GM18508 (cell line): ENCODE results near the gene ZBTB4.

Source experiments
- ATAC-seq: cut with Tn5 transposase; IDR thresholded peaks from one replicate; pipeline ENCODE4 v1.9.1; 2021; ENCODE audit warnings: moderate number of reproducible peaks; ENCODE audit not compliant: insufficient read depth, unreplicated experiment

Gene ZBTB4, protein sequence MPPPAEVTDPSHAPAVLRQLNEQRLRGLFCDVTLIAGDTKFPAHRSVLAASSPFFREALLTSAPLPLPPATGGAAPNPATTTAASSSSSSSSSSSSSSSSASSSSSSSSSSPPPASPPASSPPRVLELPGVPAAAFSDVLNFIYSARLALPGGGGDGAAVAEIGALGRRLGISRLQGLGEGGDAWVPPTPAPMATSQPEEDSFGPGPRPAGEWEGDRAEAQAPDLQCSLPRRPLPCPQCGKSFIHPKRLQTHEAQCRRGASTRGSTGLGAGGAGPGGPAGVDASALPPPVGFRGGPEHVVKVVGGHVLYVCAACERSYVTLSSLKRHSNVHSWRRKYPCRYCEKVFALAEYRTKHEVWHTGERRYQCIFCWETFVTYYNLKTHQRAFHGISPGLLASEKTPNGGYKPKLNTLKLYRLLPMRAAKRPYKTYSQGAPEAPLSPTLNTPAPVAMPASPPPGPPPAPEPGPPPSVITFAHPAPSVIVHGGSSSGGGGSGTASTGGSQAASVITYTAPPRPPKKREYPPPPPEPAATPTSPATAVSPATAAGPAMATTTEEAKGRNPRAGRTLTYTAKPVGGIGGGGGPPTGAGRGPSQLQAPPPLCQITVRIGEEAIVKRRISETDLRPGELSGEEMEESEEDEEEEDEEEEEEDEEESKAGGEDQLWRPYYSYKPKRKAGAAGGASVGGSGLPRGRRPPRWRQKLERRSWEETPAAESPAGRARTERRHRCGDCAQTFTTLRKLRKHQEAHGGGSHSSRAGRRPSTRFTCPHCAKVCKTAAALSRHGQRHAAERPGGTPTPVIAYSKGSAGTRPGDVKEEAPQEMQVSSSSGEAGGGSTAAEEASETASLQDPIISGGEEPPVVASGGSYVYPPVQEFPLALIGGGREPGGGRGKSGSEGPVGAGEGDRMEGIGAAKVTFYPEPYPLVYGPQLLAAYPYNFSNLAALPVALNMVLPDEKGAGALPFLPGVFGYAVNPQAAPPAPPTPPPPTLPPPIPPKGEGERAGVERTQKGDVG

GRCh38 chr17:7479213-7480088 lies at the start of gene ZBTB4:
Gene ZBTB4 (minus strand): TSS chr17:7479631. CDS start chr17:7466801, 12,830 bp downstream.
- ATAC-seq: no peak

GRCh38 chr17:7528842-7529241 lies 49.4 kb upstream of the ZBTB4 start:
- ATAC-seq: no peak

GRCh38 chr17:7523033-7523432 lies 43.6 kb upstream of the ZBTB4 start:
- no peak for ATAC-seq

GRCh38 chr17:7515911-7516610 lies 36.6 kb upstream of the ZBTB4 start:
- ATAC-seq: no peak

DNA sequence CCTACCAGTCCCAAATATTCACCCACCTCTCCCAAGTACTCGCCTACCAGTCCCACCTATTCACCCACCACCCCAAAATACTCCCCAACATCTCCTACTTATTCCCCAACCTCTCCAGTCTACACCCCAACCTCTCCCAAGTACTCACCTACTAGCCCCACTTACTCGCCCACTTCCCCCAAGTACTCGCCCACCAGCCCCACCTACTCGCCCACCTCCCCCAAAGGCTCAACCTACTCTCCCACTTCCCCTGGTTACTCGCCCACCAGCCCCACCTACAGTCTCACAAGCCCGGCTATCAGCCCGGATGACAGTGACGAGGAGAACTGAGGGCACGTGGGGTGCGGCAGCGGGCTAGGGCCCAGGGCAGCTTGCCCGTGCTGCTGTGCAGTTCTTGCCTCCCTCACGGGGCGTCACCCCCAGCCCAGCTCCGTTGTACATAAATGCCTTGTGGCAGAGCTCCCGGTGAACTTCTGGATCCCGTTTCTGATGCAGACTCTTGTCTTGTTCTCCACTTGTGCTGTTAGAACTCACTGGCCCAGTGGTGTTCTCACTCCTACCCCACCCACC lies 34.5 kb upstream of the ZBTB4 start:
- no peak for ATAC-seq

GRCh38 chr17:7512824-7513540 lies 33.6 kb upstream of the ZBTB4 start:
- no peak for ATAC-seq

GRCh38 chr17:7512105-7512504 lies 32.7 kb upstream of the ZBTB4 start:
- ATAC-seq: no peak

GRCh38 chr17:7511108-7511507 lies 31.7 kb upstream of the ZBTB4 start:
- no peak for ATAC-seq

DNA sequence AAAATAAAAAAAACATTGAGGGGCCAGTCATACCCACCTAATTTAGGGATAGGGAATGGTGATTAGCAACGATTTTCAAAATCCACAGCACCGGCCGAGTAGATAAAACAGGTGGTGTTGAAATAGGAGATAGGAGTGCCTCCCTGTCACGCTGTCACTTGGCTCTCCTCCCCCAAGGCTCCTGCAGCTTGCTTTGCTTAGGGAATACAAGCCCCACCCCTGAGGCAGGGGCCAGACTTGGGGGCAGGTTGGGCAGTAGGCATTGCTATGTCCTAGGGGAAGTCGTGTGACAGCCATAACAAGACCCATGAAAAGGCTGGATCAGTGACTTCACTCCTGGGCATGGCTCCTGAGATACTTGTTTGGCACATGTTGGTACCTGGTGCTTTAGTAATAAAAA lies 30.5 kb upstream of the ZBTB4 start:
- no peak for ATAC-seq

DNA sequence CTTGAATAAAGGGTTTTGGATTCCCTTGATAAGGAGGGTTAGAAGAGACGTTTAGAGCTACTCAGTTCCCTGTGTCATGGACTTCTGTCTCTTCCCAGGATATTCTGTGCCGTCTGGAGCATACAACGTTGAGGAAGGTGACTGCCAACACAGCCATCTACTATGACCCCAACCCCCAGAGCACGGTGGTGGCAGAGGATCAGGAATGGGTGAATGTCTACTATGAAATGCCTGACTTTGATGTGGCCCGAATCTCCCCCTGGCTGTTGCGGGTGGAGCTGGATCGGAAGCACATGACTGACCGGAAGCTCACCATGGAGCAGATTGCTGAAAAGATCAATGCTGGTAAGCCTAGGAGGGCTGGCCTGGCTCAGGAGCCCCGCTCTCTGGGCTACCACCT lies 29.4 kb upstream of the ZBTB4 start:
- ATAC-seq: no peak

- no peak for ATAC-seq
Measured at GRCh38 chr17:7508145-7508544, 28.7 kb upstream of the ZBTB4 start.

DNA sequence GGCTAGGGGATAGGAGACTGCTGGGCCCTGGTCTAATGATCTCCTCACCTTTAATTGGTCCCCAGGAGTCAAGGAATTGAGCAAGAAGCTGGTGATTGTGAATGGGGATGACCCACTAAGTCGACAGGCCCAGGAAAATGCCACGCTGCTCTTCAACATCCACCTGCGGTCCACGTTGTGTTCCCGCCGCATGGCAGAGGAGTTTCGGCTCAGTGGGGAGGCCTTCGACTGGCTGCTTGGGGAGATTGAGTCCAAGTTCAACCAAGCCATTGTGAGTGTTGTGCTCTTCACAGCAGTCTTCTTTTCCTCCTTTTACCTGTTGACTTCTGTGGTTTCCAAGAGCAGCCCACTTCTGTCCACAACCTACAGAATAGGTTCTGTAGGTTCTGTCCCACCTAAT lies 24.1 kb upstream of the ZBTB4 start:
- no peak for ATAC-seq

- ATAC-seq: no peak
Measured at GRCh38 chr17:7502987-7503386, 23.6 kb upstream of the ZBTB4 start.

GRCh38 chr17:7502171-7502847 lies 22.9 kb upstream of the ZBTB4 start:
- no peak for ATAC-seq

DNA sequence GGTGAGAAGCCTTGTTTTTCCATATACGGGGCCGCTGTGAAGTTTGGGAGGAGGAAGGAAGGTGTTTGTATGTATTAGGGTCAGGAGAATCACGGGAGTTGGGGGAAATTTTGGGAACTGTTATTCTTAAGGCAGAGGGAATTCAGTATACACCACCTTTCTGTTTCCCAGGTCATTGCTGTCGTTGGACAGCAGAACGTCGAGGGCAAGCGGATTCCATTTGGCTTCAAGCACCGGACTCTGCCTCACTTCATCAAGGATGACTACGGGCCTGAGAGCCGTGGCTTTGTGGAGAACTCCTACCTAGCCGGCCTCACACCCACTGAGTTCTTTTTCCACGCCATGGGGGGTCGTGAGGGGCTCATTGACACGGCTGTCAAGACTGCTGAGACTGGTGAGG lies 22.3 kb upstream of the ZBTB4 start:
- no peak for ATAC-seq

DNA sequence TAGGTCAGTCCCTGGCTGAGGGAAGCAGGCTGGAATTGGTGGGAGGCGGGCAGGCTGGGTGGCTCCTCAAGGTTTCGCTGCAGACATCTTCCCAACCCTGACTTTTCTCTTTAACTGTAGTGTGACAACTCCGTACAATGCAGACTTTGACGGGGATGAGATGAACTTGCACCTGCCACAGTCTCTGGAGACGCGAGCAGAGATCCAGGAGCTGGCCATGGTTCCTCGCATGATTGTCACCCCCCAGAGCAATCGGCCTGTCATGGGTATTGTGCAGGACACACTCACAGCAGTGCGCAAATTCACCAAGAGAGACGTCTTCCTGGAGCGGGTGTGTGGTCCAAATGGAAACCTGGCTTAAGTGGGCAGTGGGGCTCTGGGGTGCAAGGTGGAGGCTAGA lies 19.7 kb upstream of the ZBTB4 start:
- no peak for ATAC-seq

DNA sequence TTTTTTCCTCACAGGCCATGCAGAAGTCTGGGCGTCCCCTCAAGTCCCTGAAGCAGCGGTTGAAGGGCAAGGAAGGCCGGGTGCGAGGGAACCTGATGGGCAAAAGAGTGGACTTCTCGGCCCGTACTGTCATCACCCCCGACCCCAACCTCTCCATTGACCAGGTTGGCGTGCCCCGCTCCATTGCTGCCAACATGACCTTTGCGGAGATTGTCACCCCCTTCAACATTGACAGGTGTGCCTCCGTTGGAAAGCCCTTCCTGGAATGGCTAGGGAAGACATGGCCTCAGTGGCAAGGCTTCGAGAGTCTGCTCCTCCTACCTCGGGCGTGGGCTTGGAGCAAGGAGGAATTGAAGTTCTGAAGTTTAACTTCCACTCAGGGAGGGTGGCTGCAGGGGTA lies 18.2 kb upstream of the ZBTB4 start:
- no peak for ATAC-seq

DNA sequence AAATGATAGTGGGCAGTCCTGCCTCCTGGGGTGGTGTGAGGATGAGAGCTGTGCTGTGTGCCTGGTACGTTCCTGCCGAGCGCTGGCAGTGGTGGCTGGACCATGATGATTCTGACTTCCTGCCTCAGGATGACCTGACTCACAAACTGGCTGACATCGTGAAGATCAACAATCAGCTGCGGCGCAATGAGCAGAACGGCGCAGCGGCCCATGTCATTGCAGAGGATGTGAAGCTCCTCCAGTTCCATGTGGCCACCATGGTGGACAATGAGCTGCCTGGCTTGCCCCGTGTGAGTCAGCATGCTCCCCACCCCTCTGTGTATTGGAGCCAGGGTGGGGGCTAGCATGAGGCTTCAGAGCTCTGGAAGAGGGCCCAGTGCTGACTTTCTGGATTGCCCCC lies 17.8 kb upstream of the ZBTB4 start:
- ATAC-seq: no peak
